Measurements from ENCODE around the gene KCNIP4. TPM values are rescaled to one million over a fixed set of nuclear protein-coding genes. Genes with fewer than 3 reads are reported as not detected.

Gene KCNIP4
- total RNA-seq, 1 donor, result not detected

- Histone ChIP-seq H2AFZ (ENCODE audit: low read length) (no peak overlapping the region), H3K4me1 (ENCODE audit: insufficient read depth, low read length) (no peaks in the 10 kb centered on the region), H3K27ac (ENCODE audit: low read depth, low read length) (no peak overlapping the region), H3K4me3 (ENCODE audit: insufficient read depth, low read length) (no peak overlapping the region), H3K79me2 (ENCODE audit: insufficient read depth, low read length) (no peaks in the 10 kb centered on the region), H3K9me3 (ENCODE audit: low read depth, low read length) (no peaks in the 10 kb centered on the region), H3K27me3 (ENCODE audit: insufficient read depth, low read length) (peaks cover 22% of the 10 kb centered on the region), H4K20me1 (ENCODE audit: insufficient read depth, low read length) (no peaks in the 10 kb centered on the region), H3K36me3 (ENCODE audit: insufficient read depth, low read length) (no peaks in the 10 kb centered on the region), H3K4me2 (ENCODE audit: insufficient read depth, low read length) (no peak overlapping the region)
- no peak for DNase-seq (ENCODE audit: insufficient read length, low spot score, missing footprints)
- TF ChIP-seq CTCF (IDR thresholded peaks at IDR 0.05; ENCODE audit: extremely low read depth, low read depth, low read length), result no peak
These were observed 4.0 kb upstream of the KCNIP4 start for GRCh38 chr4:21952549-21952948.

- H3K27me3 ChIP-seq (ENCODE audit: insufficient read depth, low read length), result peaks cover 35% of the 10 kb centered on the region
- no peak overlapping the region for H3K27ac ChIP-seq (ENCODE audit: low read depth, low read length)
- H3K4me1 ChIP-seq (ENCODE audit: insufficient read depth, low read length), result no peaks in the 10 kb centered on the region
- no peak for DNase-seq (ENCODE audit: insufficient read length, low spot score, missing footprints)
- peak overlapping the region; percentile 47 for H2AFZ ChIP-seq (ENCODE audit: low read length)
- H4K20me1 ChIP-seq (ENCODE audit: insufficient read depth, low read length), result no peaks in the 10 kb centered on the region
- peak overlapping the region; percentile 65 for H3K4me2 ChIP-seq (ENCODE audit: insufficient read depth, low read length)
- H3K9me3 ChIP-seq (ENCODE audit: low read depth, low read length), result no peaks in the 10 kb centered on the region
- H3K36me3 ChIP-seq (ENCODE audit: insufficient read depth, low read length), result no peaks in the 10 kb centered on the region
- TF ChIP-seq CTCF (IDR thresholded peaks at IDR 0.05; ENCODE audit: extremely low read depth, low read depth, low read length), result no peak
- H3K4me3 ChIP-seq (ENCODE audit: insufficient read depth, low read length), result peak overlapping the region; percentile 61
- H3K79me2 ChIP-seq (ENCODE audit: insufficient read depth, low read length), result no peaks in the 10 kb centered on the region
These were observed 493 bp upstream of the KCNIP4 start for GRCh38 chr4:21949073-21949457.

GRCh38 chr4:21947791-21948346 is 703 bp downstream of the KCNIP4 start:
- Histone ChIP-seq H3K27me3 (ENCODE audit: insufficient read depth, low read length) (peaks cover 35% of the 10 kb centered on the region), H2AFZ (ENCODE audit: low read length) (peak overlapping the region; percentile 77), H3K9me3 (ENCODE audit: low read depth, low read length) (no peaks in the 10 kb centered on the region), H3K4me3 (ENCODE audit: insufficient read depth, low read length) (peak overlapping the region; percentile 65), H3K4me2 (ENCODE audit: insufficient read depth, low read length) (peak overlapping the region; percentile 77), H3K27ac (ENCODE audit: low read depth, low read length) (no peak overlapping the region), H3K79me2 (ENCODE audit: insufficient read depth, low read length) (no peaks in the 10 kb centered on the region), H4K20me1 (ENCODE audit: insufficient read depth, low read length) (no peaks in the 10 kb centered on the region), H3K4me1 (ENCODE audit: insufficient read depth, low read length) (no peaks in the 10 kb centered on the region), H3K36me3 (ENCODE audit: insufficient read depth, low read length) (no peaks in the 10 kb centered on the region)
- peak; percentile 64 for DNase-seq (ENCODE audit: insufficient read length, low spot score, missing footprints)
- no peak for TF ChIP-seq CTCF (IDR thresholded peaks at IDR 0.05; ENCODE audit: extremely low read depth, low read depth, low read length)

- Histone ChIP-seq H3K79me2 (ENCODE audit: insufficient read depth, low read length) (no peaks in the 10 kb centered on the region), H3K27ac (ENCODE audit: low read depth, low read length) (no peak overlapping the region), H2AFZ (ENCODE audit: low read length) (no peak overlapping the region), H3K4me1 (ENCODE audit: insufficient read depth, low read length) (no peaks in the 10 kb centered on the region), H4K20me1 (ENCODE audit: insufficient read depth, low read length) (no peaks in the 10 kb centered on the region), H3K9me3 (ENCODE audit: low read depth, low read length) (no peaks in the 10 kb centered on the region), H3K27me3 (ENCODE audit: insufficient read depth, low read length) (peaks cover 36% of the 10 kb centered on the region), H3K4me2 (ENCODE audit: insufficient read depth, low read length) (no peak overlapping the region), H3K36me3 (ENCODE audit: insufficient read depth, low read length) (no peaks in the 10 kb centered on the region), H3K4me3 (ENCODE audit: insufficient read depth, low read length) (no peak overlapping the region)
- TF ChIP-seq CTCF (IDR thresholded peaks at IDR 0.05; ENCODE audit: extremely low read depth, low read depth, low read length), result no peak
- no peak for DNase-seq (ENCODE audit: insufficient read length, low spot score, missing footprints)
These were observed 1.7 kb downstream of the KCNIP4 start for GRCh38 chr4:21946858-21947257.
